COLO668 (cell line): ENCODE data around the gene ZNF383.
"Not testable (repeated sequence)": the region's sequence is repeated elsewhere in the genome, so short reads cannot be mapped to it uniquely, and the experiment has no call there.

Source experiments
- DNase-seq: peaks from one replicate; lab custom pipeline; 2025; ENCODE audit not compliant: unreplicated experiment; lab: John Stamatoyannopoulos, UW

The ZNF383 gene

GRCh38 chr19:37217775-37218591 lies at the start of gene ZNF383:
Gene ZNF383, plus strand, starts transcription at chr19:37218214. Its CDS starts 12,240 bp downstream, at chr19:37230454.
- peak; percentile 91 for DNase-seq

GRCh38 chr19:37172368-37173366 lies 45.3 kb upstream of the ZNF383 start, which contains the start of gene ZNF585A:
Gene ZNF585A, minus strand, starts transcription at chr19:37172695. Its CDS starts 2,785 bp downstream, at chr19:37169910.
- peak; percentile 90 for DNase-seq

GRCh38 chr19:37186071-37186470 lies 31.9 kb upstream of the ZNF383 start:
- DNase-seq = not testable (repeated sequence)

GRCh38 chr19:37195248-37195647 lies 22.8 kb upstream of the ZNF383 start:
- DNase-seq = not testable (repeated sequence)

- DNase-seq = not testable (repeated sequence)
These were observed 20.9 kb upstream of the ZNF383 start for GRCh38 chr19:37197115-37197514.

- no peak for DNase-seq
These were observed 20.2 kb upstream of the ZNF383 start for GRCh38 chr19:37197768-37198167.

- no peak for DNase-seq
These were observed 587 bp upstream of the ZNF383 start for GRCh38 chr19:37217480-37217774.

- DNase-seq = peak; percentile 6
These were observed 550 bp downstream of the ZNF383 start for GRCh38 chr19:37218592-37218935.

- DNase-seq = no peak
These were observed 2.4 kb downstream of the ZNF383 start for GRCh38 chr19:37220383-37220782.

GRCh38 chr19:37221136-37221535 lies 3.1 kb downstream of the ZNF383 start:
- DNase-seq = no peak

GRCh38 chr19:37226248-37226647 lies 8.2 kb downstream of the ZNF383 start:
- no peak for DNase-seq

- DNase-seq = peak; percentile 24
These were observed 10.0 kb downstream of the ZNF383 start for GRCh38 chr19:37227996-37228395.

GRCh38 chr19:37243206-37243632 lies 25.2 kb downstream of the ZNF383 start:
- DNase-seq = no peak

- peak; percentile 90 for DNase-seq
These were observed 33.6 kb downstream of the ZNF383 start for GRCh38 chr19:37251308-37252229.

- not testable (repeated sequence) for DNase-seq
These were observed 45.0 kb downstream of the ZNF383 start for GRCh38 chr19:37263028-37263427.

- DNase-seq = not testable (repeated sequence)
These were observed 49.0 kb downstream of the ZNF383 start for GRCh38 chr19:37267005-37267404.

GRCh38 chr19:37267755-37268154 lies 49.7 kb downstream of the ZNF383 start:
- not testable (repeated sequence) for DNase-seq

- DNase-seq = not testable (repeated sequence)
These were observed 62.6 kb downstream of the ZNF383 start for GRCh38 chr19:37280656-37281055.

- not testable (repeated sequence) for DNase-seq
These were observed 66.0 kb downstream of the ZNF383 start for GRCh38 chr19:37284020-37284419.

GRCh38 chr19:37289229-37289628 lies 71.2 kb downstream of the ZNF383 start:
- not testable (repeated sequence) for DNase-seq
